Thoracic aorta (tissue), 2 donors: ENCODE data around the gene LORICRIN. TPM values are rescaled to one million over a fixed set of nuclear protein-coding genes. Genes with fewer than 3 reads are reported as not detected.
A peak's percentile ranks its signal among the peaks of the same experiment; 100 is the strongest.

Experiments used
- ATAC-seq: fragments of 150-250 bp; one replicate; pipeline ENCODE4 v1.8.0; 2017; ENCODE audit warnings: low read depth; ENCODE audit not compliant: insufficient number of reproducible peaks, low FRiP score
- DNase-seq: peaks from one replicate; pipeline ENCODE4 v3.0.0-alpha.2; 2020; ENCODE audit warnings: low spot score
- H3K27ac ChIP-seq, 2 donors: fragments of 200-600 bp; sonication (generic); 1 replicate in 1 of 2; 2 replicates in 1 of 2; pipeline ENCODE4 v1.5.1; 2016; ENCODE audit warnings: mild to moderate bottlenecking in 2 of 2, moderate library complexity in 2 of 2
- H3K27me3 ChIP-seq: fragments of 200-600 bp; sonication (generic); replicated peaks from 2 replicates; pipeline ENCODE4 v1.6.0; 2016; ENCODE audit warnings: mild to moderate bottlenecking; ENCODE audit not compliant: insufficient read depth
- H3K36me3 ChIP-seq: fragments of 200-600 bp; sonication (generic); one replicate; pipeline ENCODE4 v1.5.1; 2016
- H3K4me1 ChIP-seq, 2 donors: fragments of 200-600 bp; sonication (generic); 1 replicate in 1 of 2; 2 replicates in 1 of 2; pipeline versions ENCODE4 v1.5.1 to v1.6.0; 2016; ENCODE audit warnings: low read depth in 2 of 2, mild to moderate bottlenecking in 1 of 2; ENCODE audit not compliant: control insufficient read depth in 1 of 2
- H3K4me3 ChIP-seq: fragments of 200-600 bp; sonication (generic); 2 replicates; pipeline ENCODE4 v1.5.1; 2016; ENCODE audit warnings: mild to moderate bottlenecking
- H3K9me3 ChIP-seq: fragments of 200-600 bp; sonication (generic); 2 replicates; pipeline ENCODE4 v1.5.1; 2016
- total RNA-seq, 2 donors: library from RNA; depleted of rRNA; stranded (reverse); fragments of >200 nt; gene quantifications; one replicate each; pipeline versions ENCODE4 v1.1.0 to v1.2.3, GENCODE V29; 2016
- TF ChIP-seq, protein P1 (sequence below): fragments of 200-600 bp; sonication (generic); IDR thresholded peaks from one replicate; pipeline ENCODE4 v1.5.1; 2019; ENCODE audit warnings: antibody characterized with exemption

LORICRIN gene
- total RNA-seq, 2 donors from 2014 or later, result not detected

DNA sequence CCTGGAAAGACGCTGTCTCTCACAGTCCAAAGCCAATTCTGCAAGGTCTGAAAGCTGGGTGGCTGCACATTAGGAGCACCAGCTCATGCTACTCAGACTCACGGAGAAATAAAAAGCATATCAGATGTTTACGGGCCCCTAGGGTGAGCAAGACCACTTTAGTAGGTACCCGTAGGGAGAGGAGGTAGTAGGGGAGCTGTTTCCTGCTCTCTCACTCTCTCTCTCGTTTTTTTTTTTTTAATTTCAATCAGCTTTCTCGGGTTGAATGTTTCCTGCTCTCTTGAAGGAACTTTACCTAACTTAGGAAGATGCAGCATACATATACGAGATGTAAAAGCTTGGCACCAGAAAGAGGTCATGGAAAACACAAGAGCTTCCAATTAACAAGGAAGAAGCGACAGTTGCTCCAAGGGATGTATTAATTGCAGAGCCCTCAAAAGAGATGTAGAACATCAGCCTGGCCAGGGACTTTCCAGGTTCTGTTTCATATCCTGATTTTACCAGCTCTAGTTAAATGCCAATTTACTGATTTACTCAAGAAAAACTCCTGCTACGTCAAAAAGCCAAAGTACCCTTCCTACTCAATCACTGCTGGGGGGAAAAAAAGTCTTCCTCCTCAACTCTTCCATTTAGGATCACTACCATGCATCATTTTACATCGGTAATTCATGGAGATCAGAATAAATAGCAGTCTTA is 3.1 kb downstream of the LORICRIN start:
- Histone ChIP-seq H3K27me3 (peaks cover 15% of the 10 kb centered on the region), H3K4me1 (peaks cover 0 to 11% of the 10 kb centered on the region in 2 donors), H3K9me3 (no peaks in the 10 kb centered on the region), H3K27ac (no peak overlapping the region), H3K36me3 (no peaks in the 10 kb centered on the region), H3K4me3 (no peak overlapping the region)
- TF ChIP-seq, protein P1, sequence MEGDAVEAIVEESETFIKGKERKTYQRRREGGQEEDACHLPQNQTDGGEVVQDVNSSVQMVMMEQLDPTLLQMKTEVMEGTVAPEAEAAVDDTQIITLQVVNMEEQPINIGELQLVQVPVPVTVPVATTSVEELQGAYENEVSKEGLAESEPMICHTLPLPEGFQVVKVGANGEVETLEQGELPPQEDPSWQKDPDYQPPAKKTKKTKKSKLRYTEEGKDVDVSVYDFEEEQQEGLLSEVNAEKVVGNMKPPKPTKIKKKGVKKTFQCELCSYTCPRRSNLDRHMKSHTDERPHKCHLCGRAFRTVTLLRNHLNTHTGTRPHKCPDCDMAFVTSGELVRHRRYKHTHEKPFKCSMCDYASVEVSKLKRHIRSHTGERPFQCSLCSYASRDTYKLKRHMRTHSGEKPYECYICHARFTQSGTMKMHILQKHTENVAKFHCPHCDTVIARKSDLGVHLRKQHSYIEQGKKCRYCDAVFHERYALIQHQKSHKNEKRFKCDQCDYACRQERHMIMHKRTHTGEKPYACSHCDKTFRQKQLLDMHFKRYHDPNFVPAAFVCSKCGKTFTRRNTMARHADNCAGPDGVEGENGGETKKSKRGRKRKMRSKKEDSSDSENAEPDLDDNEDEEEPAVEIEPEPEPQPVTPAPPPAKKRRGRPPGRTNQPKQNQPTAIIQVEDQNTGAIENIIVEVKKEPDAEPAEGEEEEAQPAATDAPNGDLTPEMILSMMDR, result no peak
- ATAC-seq (no peak), DNase-seq (no peak)

DNA sequence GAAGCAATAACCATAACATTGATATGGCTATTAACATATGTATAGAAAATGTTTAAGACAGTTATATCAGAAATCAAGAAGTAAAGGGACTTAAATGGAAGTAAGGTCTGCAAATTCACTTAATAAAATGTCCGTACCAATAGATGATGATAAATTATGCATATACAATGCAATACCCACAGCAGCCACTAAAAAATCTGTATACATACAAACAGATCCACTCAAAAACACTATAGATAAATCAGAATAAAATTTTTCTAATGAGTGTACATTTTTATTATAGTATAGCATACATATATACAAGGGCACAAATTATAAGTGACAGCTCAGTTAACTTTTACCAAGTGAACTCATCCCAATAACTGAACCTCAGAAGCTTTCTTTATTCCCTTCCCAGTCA is 6.0 kb downstream of the LORICRIN start:
- TF ChIP-seq, protein P1, result no peak
- Histone ChIP-seq H3K36me3 (no peaks in the 10 kb centered on the region), H3K4me3 (no peak overlapping the region), H3K27ac (no peak overlapping the region), H3K27me3 (peaks cover 19% of the 10 kb centered on the region), H3K4me1 (peaks cover 0 to 11% of the 10 kb centered on the region in 2 donors), H3K9me3 (no peaks in the 10 kb centered on the region)
- no peak for DNase-seq
- ATAC-seq, result no peak

DNA sequence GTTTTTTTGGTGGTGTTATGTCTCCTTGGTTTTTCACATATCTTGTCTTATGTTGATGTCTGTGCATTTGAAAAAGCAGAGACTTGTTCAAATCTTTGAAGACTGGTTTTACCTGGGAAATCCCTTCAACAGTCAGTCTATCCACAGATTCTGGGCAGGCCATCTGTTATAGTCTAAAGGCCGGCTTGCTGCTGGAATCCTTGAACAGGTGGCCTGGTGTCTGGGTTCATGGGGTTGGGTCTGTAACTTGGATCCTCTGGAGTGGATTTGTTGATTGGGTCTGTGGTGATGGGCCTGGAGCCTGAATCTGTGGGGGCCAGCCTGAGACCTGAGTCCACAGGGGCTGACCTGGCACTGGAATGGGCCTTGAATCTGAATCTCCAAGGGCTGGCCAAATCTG is 12.2 kb downstream of the LORICRIN start:
- peaks cover 4% of the 10 kb centered on the region for H3K27me3 ChIP-seq
- H3K9me3 ChIP-seq, result no peaks in the 10 kb centered on the region
- H3K27ac ChIP-seq, result no peak overlapping the region
- H3K36me3 ChIP-seq, result no peaks in the 10 kb centered on the region
- H3K4me3 ChIP-seq, result no peak overlapping the region
- H3K4me1 ChIP-seq, result no peaks in the 10 kb centered on the region
- TF ChIP-seq, protein P1, result no peak
- ATAC-seq (no peak), DNase-seq (no peak)

DNA sequence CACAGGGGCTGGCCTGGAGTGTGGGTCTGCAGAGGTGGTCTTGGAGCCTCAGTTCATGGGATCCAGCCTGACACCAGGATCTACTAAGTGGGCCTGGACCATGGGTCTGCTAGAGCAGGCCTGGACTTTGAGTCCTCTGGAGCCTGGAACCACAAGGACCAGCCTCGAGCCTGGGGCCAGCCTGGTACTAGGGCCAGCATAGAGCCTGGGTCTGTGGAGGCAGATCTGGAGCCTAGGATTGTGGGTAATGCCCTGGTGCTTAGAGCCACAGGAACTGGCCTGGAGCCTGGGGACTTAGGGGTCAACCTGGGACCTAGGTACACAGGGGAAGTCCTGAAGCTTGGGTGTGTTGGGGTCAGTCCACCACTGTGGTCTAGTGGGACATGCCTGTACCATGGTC is 12.7 kb downstream of the LORICRIN start:
- Histone ChIP-seq H3K27me3 (peaks cover 4% of the 10 kb centered on the region), H3K36me3 (no peaks in the 10 kb centered on the region), H3K4me3 (no peak overlapping the region), H3K27ac (no peak overlapping the region), H3K4me1 (no peaks in the 10 kb centered on the region), H3K9me3 (no peaks in the 10 kb centered on the region)
- no peak for ATAC-seq
- no peak for DNase-seq
- TF ChIP-seq, protein P1, result no peak

DNA sequence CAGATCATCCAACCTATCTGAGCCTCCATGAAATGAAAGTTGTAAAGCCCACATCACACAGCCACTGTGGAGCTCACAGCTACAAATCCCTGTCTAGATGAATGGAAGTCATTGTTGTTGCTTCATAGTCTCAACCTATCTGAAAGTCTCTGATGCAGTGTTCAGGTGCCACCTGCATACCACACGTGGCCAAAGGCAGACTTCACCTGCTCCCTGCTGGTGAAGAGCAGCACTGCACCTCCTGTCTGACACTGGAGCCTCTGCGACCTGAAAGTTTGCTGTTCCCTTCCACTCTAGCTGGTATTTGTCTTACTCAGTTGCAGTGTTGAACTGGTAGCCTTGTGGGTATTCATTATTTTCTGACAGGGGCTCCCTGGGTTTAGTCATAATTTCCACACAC is 18.4 kb downstream of the LORICRIN start:
- H3K36me3 ChIP-seq, result no peaks in the 10 kb centered on the region
- no peaks in the 10 kb centered on the region for H3K9me3 ChIP-seq
- no peak for DNase-seq
- H3K27me3 ChIP-seq, result no peaks in the 10 kb centered on the region
- TF ChIP-seq, protein P1, result peak; percentile 30
- ATAC-seq, result no peak
- H3K4me3 ChIP-seq, result no peak overlapping the region
- H3K4me1 ChIP-seq, result no peaks in the 10 kb centered on the region
- H3K27ac ChIP-seq, result no peak overlapping the region
